Measurements from ENCODE around the gene C1orf50.
"Not testable (repeated sequence)": the region's sequence is repeated elsewhere in the genome, so short reads cannot be mapped to it uniquely, and the experiment has no call there.

C1orf50 gene

DNA sequence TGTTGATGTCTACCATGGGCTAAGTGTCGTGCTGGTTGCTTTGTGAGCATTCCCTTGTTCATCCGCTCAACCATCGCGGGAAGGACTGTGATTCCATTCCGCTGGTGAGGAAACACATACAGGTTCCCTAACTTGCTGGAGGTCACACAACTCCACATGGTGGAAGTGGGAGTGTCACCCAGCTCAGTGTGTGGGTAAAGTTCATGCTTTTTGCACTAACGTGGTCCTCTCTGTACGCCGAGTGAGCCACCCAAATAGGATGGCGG lies 23.0 kb upstream of the C1orf50 start:
- H3K9me3 ChIP-seq (ENCODE audit: control insufficient read depth, insufficient read depth, low read length): no peaks in the 10 kb centered on the region
- peaks cover 6% of the 10 kb centered on the region; the same call in 1 of the 2 replicates for H3K36me3 ChIP-seq (ENCODE audit: insufficient read depth, low read length)
- no peak overlapping the region for H3K9ac ChIP-seq (ENCODE audit: low read depth, low read length)
- H3K4me1 ChIP-seq (ENCODE audit: insufficient read depth, low read length): peaks cover 25% of the 10 kb centered on the region

DNA sequence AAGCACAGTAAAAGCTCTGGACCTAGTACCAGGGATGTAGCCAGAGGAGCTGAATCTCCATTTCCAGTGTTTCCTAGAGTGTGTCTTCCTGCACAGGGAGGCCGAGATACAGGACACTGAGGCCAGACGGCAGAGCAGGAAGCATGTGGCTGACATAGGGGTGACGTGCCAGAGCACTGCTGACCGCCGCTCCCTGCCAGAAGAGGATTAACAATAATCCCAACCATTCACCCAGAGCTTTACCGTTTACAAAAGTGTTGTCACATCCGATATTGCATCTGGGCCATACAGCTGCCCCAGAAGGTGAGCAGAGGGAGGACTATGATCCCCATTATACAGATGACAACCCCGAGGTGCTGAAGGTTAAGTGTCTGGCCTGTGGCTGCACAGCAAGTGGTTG lies 21.2 kb upstream of the C1orf50 start:
- H3K4me1 ChIP-seq (ENCODE audit: insufficient read depth, low read length): peaks cover 14% of the 10 kb centered on the region
- peaks cover 12% of the 10 kb centered on the region; the same call in 1 of the 2 replicates for H3K36me3 ChIP-seq (ENCODE audit: insufficient read depth, low read length)
- H3K9me3 ChIP-seq (ENCODE audit: control insufficient read depth, insufficient read depth, low read length): no peaks in the 10 kb centered on the region; the same call in 1 of the 2 replicates
- H3K9ac ChIP-seq (ENCODE audit: low read depth, low read length): no peak overlapping the region

DNA sequence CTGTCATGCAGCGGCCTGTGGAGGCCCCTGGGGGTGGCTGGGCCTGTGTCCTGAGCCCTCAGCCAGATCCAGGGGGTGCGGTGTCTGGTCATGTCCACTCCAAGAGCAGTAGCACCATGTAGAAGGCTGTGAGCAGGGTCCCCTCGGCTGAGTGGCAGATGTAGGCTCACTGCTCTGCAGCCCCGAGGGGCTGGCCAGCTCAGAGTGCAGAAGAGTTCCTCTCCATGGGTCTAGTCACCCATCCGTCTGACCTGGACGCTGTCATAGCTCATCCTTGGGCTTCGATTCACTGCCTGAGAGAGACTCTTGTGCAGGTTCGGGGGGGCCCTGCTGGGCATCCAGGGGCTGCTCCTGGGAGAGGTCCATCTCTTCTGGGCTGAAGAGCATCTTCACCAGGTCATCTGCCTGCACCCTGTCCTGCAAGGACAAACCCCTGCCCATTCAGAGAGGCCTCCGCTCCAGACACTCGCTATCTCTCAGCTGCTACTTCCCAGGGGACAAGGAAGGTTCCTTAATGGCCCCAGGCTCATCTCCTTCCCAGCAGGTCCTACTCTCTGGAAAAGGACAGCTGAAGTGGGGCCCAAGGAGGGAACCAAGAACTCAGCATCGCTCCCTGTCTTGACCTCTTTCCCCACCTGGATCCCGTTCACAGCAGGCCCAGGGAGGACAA lies 20.5 kb upstream of the C1orf50 start:
- peaks cover 9% of the 10 kb centered on the region for H3K4me1 ChIP-seq (ENCODE audit: insufficient read depth, low read length)
- peaks cover 13% of the 10 kb centered on the region; the same call in 1 of the 2 replicates for H3K36me3 ChIP-seq (ENCODE audit: insufficient read depth, low read length)
- no peak overlapping the region for H3K9ac ChIP-seq (ENCODE audit: low read depth, low read length)
- H3K9me3 ChIP-seq (ENCODE audit: control insufficient read depth, insufficient read depth, low read length): no peaks in the 10 kb centered on the region; the same call in 1 of the 2 replicates

DNA sequence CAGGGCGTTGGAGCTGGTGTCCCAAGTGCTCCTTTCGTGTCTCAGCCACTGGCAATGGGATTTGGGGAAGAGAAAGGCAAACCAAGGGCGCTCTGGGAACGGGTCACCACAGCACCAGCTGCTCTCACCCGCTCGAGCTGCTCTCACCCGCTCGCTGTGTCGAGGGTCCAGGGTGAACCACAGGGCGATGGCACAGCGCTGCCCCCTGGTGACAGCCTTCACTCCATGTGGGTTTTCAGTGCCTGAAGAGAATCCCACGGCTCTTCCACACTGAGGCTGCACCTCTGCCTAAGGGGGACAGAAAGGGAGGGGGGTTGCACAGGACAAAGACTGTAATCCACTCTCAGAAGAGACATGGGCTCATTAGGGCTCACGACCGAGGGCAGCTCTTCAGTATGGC lies 19.9 kb upstream of the C1orf50 start:
- Histone ChIP-seq H3K36me3 (ENCODE audit: insufficient read depth, low read length) (peaks cover 18% of the 10 kb centered on the region), H3K9ac (ENCODE audit: low read depth, low read length) (no peak overlapping the region), H3K9me3 (ENCODE audit: control insufficient read depth, insufficient read depth, low read length) (no peaks in the 10 kb centered on the region; the same call in 1 of the 2 replicates), H3K4me1 (ENCODE audit: insufficient read depth, low read length) (peaks cover 9% of the 10 kb centered on the region; the same call in 1 of the 2 replicates)

DNA sequence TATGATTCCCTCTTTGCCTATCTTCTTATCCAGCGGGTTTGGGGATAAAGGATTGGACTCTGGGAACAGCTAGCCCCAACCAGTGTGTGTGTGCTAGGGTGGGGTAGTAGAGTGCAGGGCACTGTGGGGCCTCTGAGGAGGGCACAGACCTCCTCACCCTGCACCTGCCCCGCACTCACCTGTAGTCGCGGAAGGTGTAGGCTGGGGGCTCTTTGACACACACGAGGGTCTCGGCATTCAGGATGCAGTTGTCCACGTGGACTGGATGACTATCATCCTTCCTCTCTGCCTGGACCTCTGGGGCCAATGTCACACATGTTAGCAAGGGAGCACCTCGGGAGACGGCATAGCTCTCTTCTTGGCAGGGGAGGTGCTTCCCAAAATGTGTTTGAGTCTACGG lies 19.0 kb upstream of the C1orf50 start:
- H3K36me3 ChIP-seq (ENCODE audit: insufficient read depth, low read length): peaks cover 25% of the 10 kb centered on the region
- H3K9ac ChIP-seq (ENCODE audit: low read depth, low read length): no peak overlapping the region
- peaks cover 6% of the 10 kb centered on the region; the same call in 1 of the 2 replicates for H3K4me1 ChIP-seq (ENCODE audit: insufficient read depth, low read length)
- H3K9me3 ChIP-seq (ENCODE audit: control insufficient read depth, insufficient read depth, low read length): no peaks in the 10 kb centered on the region; the same call in 1 of the 2 replicates

DNA sequence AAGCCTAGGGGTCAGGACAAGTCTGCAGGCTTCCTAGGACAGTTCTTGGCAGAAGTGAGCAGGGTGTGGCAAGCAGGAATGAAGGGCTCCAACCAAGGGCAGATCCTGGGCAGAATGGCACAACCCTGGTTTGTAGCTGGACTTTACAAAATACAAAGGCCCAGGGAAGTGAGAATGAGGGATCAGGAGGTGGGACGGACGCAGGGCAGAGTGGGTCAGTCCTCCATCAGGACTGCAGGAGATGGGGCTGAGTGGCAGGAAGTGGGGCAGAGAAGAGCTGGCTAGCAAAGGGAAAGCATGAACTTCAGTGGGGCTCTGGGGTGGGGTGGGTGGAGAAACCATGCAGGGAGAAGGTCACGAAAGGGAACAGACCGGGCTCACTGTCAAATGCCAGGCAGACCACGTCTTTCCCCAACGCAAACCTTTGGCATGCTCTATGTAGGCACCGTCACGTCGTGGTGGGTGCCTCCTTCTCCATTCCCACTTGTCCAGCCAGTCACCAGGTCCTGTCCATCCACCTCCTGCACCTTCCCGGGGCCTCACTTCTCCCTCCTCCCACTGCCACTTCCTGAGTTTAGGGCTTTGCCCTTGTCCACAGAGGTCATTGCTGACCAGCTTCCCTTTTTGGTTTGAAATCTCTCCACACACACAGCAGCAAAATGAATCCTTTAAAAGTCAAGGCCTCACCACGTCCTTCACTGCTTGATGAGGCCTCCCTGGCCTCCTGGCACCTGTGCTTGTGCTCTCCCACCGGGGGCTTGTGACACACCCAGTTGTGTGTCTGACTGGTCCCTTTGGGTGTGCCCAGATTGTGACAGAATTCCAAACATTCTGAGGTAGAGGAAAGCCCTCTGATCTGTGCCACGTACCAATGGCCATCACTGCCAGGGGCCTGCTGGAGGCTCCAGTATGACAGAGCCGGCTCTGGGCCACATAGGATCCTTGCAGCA lies 18.3 kb upstream of the C1orf50 start:
- no peaks in the 10 kb centered on the region for H3K4me1 ChIP-seq (ENCODE audit: insufficient read depth, low read length)
- H3K36me3 ChIP-seq (ENCODE audit: insufficient read depth, low read length): peaks cover 29% of the 10 kb centered on the region
- no peak overlapping the region for H3K9ac ChIP-seq (ENCODE audit: low read depth, low read length)
- no peaks in the 10 kb centered on the region; the same call in 1 of the 2 replicates for H3K9me3 ChIP-seq (ENCODE audit: control insufficient read depth, insufficient read depth, low read length)

DNA sequence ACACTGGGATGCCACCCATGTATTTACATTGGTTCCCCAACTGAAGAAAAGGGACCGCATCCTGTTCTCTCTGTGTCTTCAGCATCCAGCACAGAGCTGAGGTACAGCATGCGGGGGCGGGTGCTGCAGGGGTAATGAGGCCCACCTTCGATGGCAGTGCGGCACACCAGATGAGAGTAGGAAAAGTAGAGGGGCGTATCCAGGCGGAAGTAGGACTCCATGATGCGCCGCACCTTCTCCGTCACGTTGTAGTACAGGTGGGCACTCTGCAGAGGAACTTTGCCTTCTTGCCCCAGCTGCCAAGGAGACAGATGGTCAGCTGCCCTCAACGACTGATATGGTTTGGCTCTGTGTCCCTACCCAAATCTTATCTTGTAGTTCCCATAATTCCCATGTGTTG lies 17.0 kb upstream of the C1orf50 start:
- Histone ChIP-seq H3K9ac (ENCODE audit: low read depth, low read length) (no peak overlapping the region), H3K9me3 (ENCODE audit: control insufficient read depth, insufficient read depth, low read length) (no peaks in the 10 kb centered on the region; the same call in 1 of the 2 replicates), H3K36me3 (ENCODE audit: insufficient read depth, low read length) (peaks cover 33% of the 10 kb centered on the region), H3K4me1 (ENCODE audit: insufficient read depth, low read length) (no peaks in the 10 kb centered on the region)

DNA sequence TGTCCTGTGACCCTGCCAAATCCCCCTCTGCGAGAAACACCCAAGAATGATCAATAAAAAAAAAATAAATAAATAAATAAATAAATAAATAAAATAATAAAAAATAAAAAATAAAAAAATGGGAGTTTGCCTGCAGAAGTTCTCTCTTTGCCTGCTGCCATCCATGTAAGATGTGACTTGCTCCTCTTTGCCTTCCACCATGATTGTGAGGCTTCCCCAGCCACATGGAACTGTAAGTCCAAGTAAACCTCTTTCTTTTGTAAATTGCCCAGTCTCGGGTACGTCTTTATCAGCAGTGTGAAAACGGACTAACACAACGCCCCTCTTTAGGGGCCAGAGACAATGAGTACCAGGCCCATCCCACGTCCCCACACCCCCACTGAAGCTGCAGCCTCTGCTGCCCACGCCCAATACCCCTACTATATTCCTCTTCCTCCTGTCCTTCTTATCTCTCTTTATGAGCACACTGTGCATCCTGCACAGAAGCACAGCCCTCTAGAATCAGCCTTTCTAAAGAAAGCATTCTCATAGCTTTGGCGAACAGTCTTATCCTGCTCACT lies 15.5 kb upstream of the C1orf50 start:
- not testable (repeated sequence) for H3K4me1 ChIP-seq (ENCODE audit: insufficient read depth, low read length); H3K9ac ChIP-seq (ENCODE audit: low read depth, low read length); H3K9me3 ChIP-seq (ENCODE audit: control insufficient read depth, insufficient read depth, low read length)
- H3K36me3 ChIP-seq (ENCODE audit: insufficient read depth, low read length): peaks cover 40% of the 10 kb centered on the region

DNA sequence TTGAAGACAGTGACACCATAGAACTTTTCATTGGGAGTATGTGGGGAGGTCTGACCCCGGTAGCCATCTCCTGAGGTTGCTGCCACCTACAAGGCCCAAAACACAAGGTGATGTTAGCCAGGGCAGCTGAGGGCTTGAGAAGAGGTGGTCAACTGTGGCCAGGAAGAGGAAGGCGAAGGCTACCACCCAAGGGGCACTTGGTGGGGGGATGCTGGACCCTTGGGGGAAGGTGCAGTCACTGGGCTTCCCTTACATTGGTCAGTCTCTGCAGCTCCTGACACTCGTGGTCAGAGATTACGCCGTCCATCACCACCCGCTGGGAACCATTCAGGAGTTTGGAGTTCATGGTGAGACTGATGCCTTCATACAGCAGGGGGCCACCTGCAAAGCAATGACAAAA lies 14.8 kb upstream of the C1orf50 start:
- H3K36me3 ChIP-seq (ENCODE audit: insufficient read depth, low read length): peaks cover 40% of the 10 kb centered on the region
- H3K4me1 ChIP-seq (ENCODE audit: insufficient read depth, low read length): no peaks in the 10 kb centered on the region
- no peak overlapping the region for H3K9ac ChIP-seq (ENCODE audit: low read depth, low read length)
- H3K9me3 ChIP-seq (ENCODE audit: control insufficient read depth, insufficient read depth, low read length): no peaks in the 10 kb centered on the region; the same call in 1 of the 2 replicates

DNA sequence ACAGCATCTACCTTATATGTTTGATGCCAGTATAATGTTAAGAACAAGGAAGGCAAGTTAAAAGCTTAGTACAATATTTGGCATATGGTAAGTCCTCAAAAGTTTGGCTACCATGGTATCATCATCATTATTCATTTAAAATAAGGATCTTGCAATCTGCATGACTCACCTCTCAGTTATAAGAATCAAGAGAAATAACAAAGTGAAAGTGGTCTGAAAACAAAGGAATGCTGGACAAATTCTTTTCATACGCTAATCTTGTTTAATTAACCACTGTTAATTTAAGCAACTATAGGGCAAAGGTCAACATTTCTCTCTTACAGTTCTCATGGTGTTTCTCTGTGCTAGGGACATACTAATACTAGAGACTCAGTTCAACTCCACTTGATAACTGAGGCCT lies 14.0 kb upstream of the C1orf50 start:
- Histone ChIP-seq H3K9me3 (ENCODE audit: control insufficient read depth, insufficient read depth, low read length) (no peaks in the 10 kb centered on the region; the same call in 1 of the 2 replicates), H3K9ac (ENCODE audit: low read depth, low read length) (no peak overlapping the region), H3K36me3 (ENCODE audit: insufficient read depth, low read length) (peaks cover 46% of the 10 kb centered on the region), H3K4me1 (ENCODE audit: insufficient read depth, low read length) (no peaks in the 10 kb centered on the region)

DNA sequence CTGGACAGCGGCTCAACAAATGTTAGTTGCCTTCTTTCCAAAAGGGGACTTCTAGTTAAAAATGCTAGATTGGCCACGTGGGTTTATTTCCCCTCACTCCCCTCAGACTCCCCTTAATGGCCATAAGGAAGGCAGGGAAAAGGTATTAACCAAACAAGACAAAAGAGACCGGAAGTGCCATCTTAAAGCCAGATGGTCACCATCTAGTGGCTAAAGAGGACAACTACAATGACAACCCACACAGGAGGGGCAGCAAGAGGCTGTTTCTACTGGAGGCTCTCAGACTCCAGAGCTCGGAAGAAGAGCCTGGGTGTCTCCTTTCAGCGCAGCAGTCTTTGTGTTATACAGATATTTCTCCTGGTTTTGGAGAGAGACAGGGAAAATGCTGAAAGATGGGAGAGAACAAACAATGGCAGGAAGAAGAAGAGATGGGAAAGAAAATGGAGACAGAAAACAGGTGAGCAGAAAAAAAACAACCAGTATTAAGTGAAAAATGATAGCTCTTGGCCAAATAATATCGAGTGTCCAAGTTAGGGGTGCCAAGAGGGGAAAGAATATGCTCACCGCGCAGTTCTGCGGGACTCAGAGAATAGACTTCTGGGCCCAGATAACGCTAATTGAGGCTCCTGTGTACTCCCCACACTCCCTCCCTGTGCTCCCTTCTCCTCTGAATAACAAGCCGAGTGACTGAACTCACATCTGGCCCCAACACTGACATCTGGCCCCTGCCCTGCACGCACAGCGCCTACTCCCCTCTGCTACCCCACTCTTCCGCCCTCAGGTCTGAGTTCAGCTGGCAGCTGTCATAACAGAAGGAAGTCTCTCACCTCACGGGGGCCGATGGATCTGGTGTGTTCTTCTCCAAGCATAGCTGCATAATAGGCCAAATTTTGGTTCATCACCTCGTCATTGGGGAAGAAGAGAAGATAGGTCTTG lies 9.8 kb upstream of the C1orf50 start:
- Histone ChIP-seq H3K4me1 (ENCODE audit: insufficient read depth, low read length) (no peaks in the 10 kb centered on the region), H3K9me3 (ENCODE audit: control insufficient read depth, insufficient read depth, low read length) (no peaks in the 10 kb centered on the region), H3K9ac (ENCODE audit: low read depth, low read length) (no peak overlapping the region), H3K36me3 (ENCODE audit: insufficient read depth, low read length) (peaks cover 33% of the 10 kb centered on the region)

DNA sequence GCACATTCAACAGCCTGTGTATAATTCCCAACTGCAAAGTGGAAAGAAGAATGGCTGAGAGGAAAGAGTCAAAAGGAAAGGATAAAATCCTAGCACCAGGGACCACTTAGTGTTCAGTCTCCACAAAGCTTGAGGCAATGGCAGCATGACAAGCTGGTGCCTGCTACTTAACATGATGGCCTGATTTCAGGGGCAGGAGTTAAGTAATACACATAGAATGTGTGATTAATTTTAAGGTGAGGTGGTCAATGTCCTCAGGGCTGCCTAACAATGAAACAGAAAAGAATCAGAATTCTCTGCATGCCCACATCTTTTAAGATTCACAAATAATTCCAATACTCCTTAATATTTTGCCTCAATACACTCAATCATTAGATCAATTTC lies 9.2 kb upstream of the C1orf50 start:
- Histone ChIP-seq H3K36me3 (ENCODE audit: insufficient read depth, low read length) (peaks cover 28% of the 10 kb centered on the region), H3K9me3 (ENCODE audit: control insufficient read depth, insufficient read depth, low read length) (no peaks in the 10 kb centered on the region), H3K4me1 (ENCODE audit: insufficient read depth, low read length) (no peaks in the 10 kb centered on the region), H3K9ac (ENCODE audit: low read depth, low read length) (no peak overlapping the region)

DNA sequence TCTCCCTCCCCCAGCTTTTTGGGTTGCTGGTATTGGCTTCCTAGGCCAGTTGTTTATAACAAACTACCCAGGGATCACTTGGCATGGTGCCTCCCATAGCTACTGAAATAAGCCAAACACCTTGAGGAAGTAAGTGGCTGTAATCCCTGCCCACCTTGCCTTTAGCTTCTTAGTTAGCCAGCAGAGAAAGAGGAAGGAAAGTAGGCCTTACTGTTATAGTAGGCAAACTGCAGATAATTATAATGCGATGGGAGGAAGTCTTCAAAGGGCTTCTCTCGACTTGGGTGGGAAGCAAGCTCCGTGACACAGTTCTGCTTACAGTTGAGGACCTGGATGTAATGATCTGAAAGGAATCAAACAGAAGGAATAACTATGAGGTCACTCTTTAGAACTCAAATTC lies 8.4 kb upstream of the C1orf50 start:
- no peaks in the 10 kb centered on the region for H3K4me1 ChIP-seq (ENCODE audit: insufficient read depth, low read length)
- H3K36me3 ChIP-seq (ENCODE audit: insufficient read depth, low read length): peaks cover 23% of the 10 kb centered on the region
- no peaks in the 10 kb centered on the region for H3K9me3 ChIP-seq (ENCODE audit: control insufficient read depth, insufficient read depth, low read length)
- no peak overlapping the region for H3K9ac ChIP-seq (ENCODE audit: low read depth, low read length)

DNA sequence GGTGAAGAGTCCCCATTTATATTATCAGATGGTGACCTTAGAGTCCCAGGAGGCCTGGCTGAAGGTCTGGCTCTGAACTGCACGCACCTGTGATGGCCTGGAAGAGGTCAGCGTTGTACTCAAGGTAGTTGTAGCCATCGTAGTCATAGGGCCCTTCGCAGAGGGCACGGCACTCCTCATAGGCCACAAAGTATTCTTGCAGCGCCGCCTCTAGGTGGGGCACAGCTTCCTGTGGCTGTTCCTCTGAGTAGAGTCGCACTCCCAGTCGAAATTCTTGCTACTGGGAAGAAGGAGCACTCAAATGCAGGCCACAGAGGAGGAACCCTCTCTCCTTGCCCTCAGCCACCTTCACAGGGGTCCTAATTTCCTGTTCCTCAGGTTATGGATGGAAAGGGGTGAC lies 7.9 kb upstream of the C1orf50 start:
- H3K36me3 ChIP-seq (ENCODE audit: insufficient read depth, low read length): peaks cover 23% of the 10 kb centered on the region
- H3K9ac ChIP-seq (ENCODE audit: low read depth, low read length): no peak overlapping the region
- H3K4me1 ChIP-seq (ENCODE audit: insufficient read depth, low read length): no peaks in the 10 kb centered on the region
- no peaks in the 10 kb centered on the region for H3K9me3 ChIP-seq (ENCODE audit: control insufficient read depth, insufficient read depth, low read length)
